Astrocyte (in vitro differentiated cells and primary cell): ENCODE measurements around the gene RAB6B. TPM values are rescaled to one million over a fixed set of nuclear protein-coding genes. Genes with fewer than 3 reads are reported as not detected.

Source experiments
- DNase-seq: peaks from one replicate; pipeline ENCODE4 v3.0.0-alpha.2; 2010; ENCODE audit warnings: low read depth
- FAIRE-seq: peaks from 2 replicates; lab custom pipeline; 2011; peaks lifted over from hg19 to GRCh38; lab: Jason Lieb, UNC
- H2AFZ ChIP-seq: 2 replicates; pipeline ENCODE4 v1.6.0; 2012; ENCODE audit warnings: low read depth, low read length, inconsistent platforms
- H3K27ac ChIP-seq: 2 replicates; pipeline ENCODE4 v1.5.1; 2011; ENCODE audit warnings: low read depth, low read length, inconsistent platforms
- H3K27me3 ChIP-seq: 2 replicates; pipeline ENCODE4 v1.6.0; 2011; ENCODE audit warnings: low read length, inconsistent platforms; ENCODE audit not compliant: insufficient read depth
- H3K36me3 ChIP-seq: 2 replicates; pipeline ENCODE4 v1.5.1; 2011; ENCODE audit warnings: low read length, inconsistent platforms; ENCODE audit not compliant: insufficient read depth
- H3K4me1 ChIP-seq: 2 replicates; pipeline ENCODE4 v1.5.1; 2011; ENCODE audit warnings: low read length, inconsistent platforms; ENCODE audit not compliant: insufficient read depth
- H3K4me2 ChIP-seq: 2 replicates; pipeline ENCODE4 v1.6.0; 2012; ENCODE audit warnings: low read length, inconsistent platforms
- H3K4me3 ChIP-seq: 2 replicates; pipeline ENCODE4 v1.5.1; 2011; ENCODE audit warnings: low read depth, mild to moderate bottlenecking, low read length, inconsistent platforms; ENCODE audit not compliant: insufficient read depth
- H3K79me2 ChIP-seq: 2 replicates; pipeline ENCODE4 v1.6.0; 2012; ENCODE audit warnings: mild to moderate bottlenecking, low read length, inconsistent platforms; ENCODE audit not compliant: insufficient read depth
- H3K9ac ChIP-seq: 2 replicates; pipeline ENCODE4 v1.6.0; 2012; ENCODE audit warnings: mild to moderate bottlenecking, low read length, inconsistent platforms
- H3K9me3 ChIP-seq: 2 replicates; pipeline ENCODE4 v1.5.1; 2012; ENCODE audit warnings: low read depth, mild to moderate bottlenecking, low read length, inconsistent platforms; ENCODE audit not compliant: insufficient read depth
- H4K20me1 ChIP-seq: 2 replicates; pipeline ENCODE4 v1.6.0; 2012; ENCODE audit warnings: low read length, inconsistent platforms; ENCODE audit not compliant: insufficient read depth
- H3K27ac Mint-ChIP-seq: one replicate; pipeline ENCODE4 v1.8.0; 2021; ENCODE audit warnings: mild to moderate bottlenecking, mixed read lengths; ENCODE audit not compliant: unreplicated experiment
- H3K27me3 Mint-ChIP-seq: one replicate; pipeline ENCODE4 v1.8.0; 2021; ENCODE audit warnings: low read depth, mixed read lengths; ENCODE audit not compliant: unreplicated experiment
- H3K36me3 Mint-ChIP-seq: one replicate; pipeline ENCODE4 v1.8.0; 2021; ENCODE audit warnings: low read depth, mixed read lengths; ENCODE audit not compliant: unreplicated experiment
- H3K4me1 Mint-ChIP-seq: one replicate; pipeline ENCODE4 v1.8.0; 2021; ENCODE audit warnings: low read depth, mixed read lengths; ENCODE audit not compliant: unreplicated experiment
- H3K4me3 Mint-ChIP-seq: one replicate; pipeline ENCODE4 v1.8.0; 2021; ENCODE audit warnings: mild to moderate bottlenecking, moderate library complexity, mixed read lengths; ENCODE audit not compliant: unreplicated experiment
- H3K9me3 Mint-ChIP-seq: one replicate; pipeline ENCODE4 v1.8.0; 2021; ENCODE audit warnings: mild to moderate bottlenecking, mixed read lengths; ENCODE audit not compliant: unreplicated experiment
- CTCF ChIP-seq: IDR thresholded peaks from 2 replicates; pipeline ENCODE4 v1.5.1; 2011; ENCODE audit warnings: low read depth, mild to moderate bottlenecking, inconsistent platforms, low read length, moderate library complexity; ENCODE audit not compliant: insufficient read depth
- EZH2 ChIP-seq: IDR thresholded peaks from 2 replicates; pipeline ENCODE4 v1.6.1; 2012; ENCODE audit warnings: mild to moderate bottlenecking, low read length, inconsistent platforms; ENCODE audit not compliant: insufficient read depth
- total RNA-seq: library from RNA; stranded (reverse); gene quantifications from 2 replicates; pipeline ENCODE4 v1.2.1, GENCODE V29; 2021

RAB6B gene
- total RNA-seq, 1 donor from 2014 or later: 61.8 TPM

- Mint-ChIP-seq H3K27ac (no peak overlapping the region), H3K4me3 (no peak overlapping the region), H3K4me1 (no peaks in the 10 kb centered on the region), H3K9me3 (no peaks in the 10 kb centered on the region), H3K36me3 (peaks cover 45% of the 10 kb centered on the region), H3K27me3 (peaks cover under 1% of the 10 kb centered on the region)
- DNase-seq: no peak
- Histone ChIP-seq H4K20me1 (peaks cover 6% of the 10 kb centered on the region), H3K79me2 (no peaks in the 10 kb centered on the region), H2AFZ (no peak overlapping the region), H3K9ac (no peak overlapping the region), H3K27ac (no peak overlapping the region), H3K36me3 (peaks cover 2% of the 10 kb centered on the region), H3K4me3 (no peak overlapping the region), H3K27me3 (no peaks in the 10 kb centered on the region), H3K4me2 (no peak overlapping the region), H3K4me1 (no peaks in the 10 kb centered on the region), H3K9me3 (no peaks in the 10 kb centered on the region)
- FAIRE-seq: no peak
- no peak for TF ChIP-seq CTCF
- no peak for TF ChIP-seq EZH2
These were observed 68.0 kb downstream of the RAB6B start for GRCh38 chr3:133827684-133828083.

GRCh38 chr3:133827136-133827535, 68.5 kb downstream of the RAB6B start:
- Mint-ChIP-seq H3K36me3 (peaks cover 46% of the 10 kb centered on the region), H3K27ac (no peak overlapping the region), H3K9me3 (no peaks in the 10 kb centered on the region), H3K27me3 (no peaks in the 10 kb centered on the region), H3K4me3 (no peak overlapping the region), H3K4me1 (no peaks in the 10 kb centered on the region)
- FAIRE-seq: no peak
- no peaks in the 10 kb centered on the region for H3K9me3 ChIP-seq
- no peaks in the 10 kb centered on the region for H3K27me3 ChIP-seq
- no peaks in the 10 kb centered on the region for H3K79me2 ChIP-seq
- no peak overlapping the region for H3K9ac ChIP-seq
- peaks cover 5% of the 10 kb centered on the region for H3K36me3 ChIP-seq
- no peak overlapping the region for H2AFZ ChIP-seq
- no peak for DNase-seq
- no peak overlapping the region for H3K4me2 ChIP-seq
- peaks cover 12% of the 10 kb centered on the region for H4K20me1 ChIP-seq
- H3K4me3 ChIP-seq: no peak overlapping the region
- H3K4me1 ChIP-seq: no peaks in the 10 kb centered on the region
- H3K27ac ChIP-seq: no peak overlapping the region
- TF ChIP-seq EZH2 (no peak), CTCF (no peak)

- Histone ChIP-seq H3K79me2 (no peaks in the 10 kb centered on the region), H3K4me1 (peaks cover 4% of the 10 kb centered on the region), H3K9me3 (no peaks in the 10 kb centered on the region), H2AFZ (no peak overlapping the region), H3K36me3 (peaks cover 13% of the 10 kb centered on the region), H3K9ac (no peak overlapping the region), H3K27me3 (no peaks in the 10 kb centered on the region), H3K4me2 (no peak overlapping the region), H4K20me1 (peaks cover 21% of the 10 kb centered on the region), H3K27ac (no peak overlapping the region), H3K4me3 (no peak overlapping the region)
- H3K4me1 Mint-ChIP-seq: peaks cover 4% of the 10 kb centered on the region
- TF ChIP-seq EZH2: no peak
- TF ChIP-seq CTCF: no peak
- no peaks in the 10 kb centered on the region for H3K27me3 Mint-ChIP-seq
- no peak overlapping the region for H3K4me3 Mint-ChIP-seq
- FAIRE-seq (no peak), DNase-seq (no peak)
- H3K9me3 Mint-ChIP-seq: no peaks in the 10 kb centered on the region
- H3K36me3 Mint-ChIP-seq: peaks cover 41% of the 10 kb centered on the region
- no peak overlapping the region for H3K27ac Mint-ChIP-seq
These were observed 69.5 kb downstream of the RAB6B start for GRCh38 chr3:133825969-133826727.
